ENCODE data around the gene DUOX2. TPM values are rescaled to one million over a fixed set of nuclear protein-coding genes. Genes with fewer than 3 reads are reported as not detected.

The DUOX2 gene
- total and polyA plus RNA-seq, 2 donors from 2014 or later: 0.26 to 0.28 TPM

- Histone ChIP-seq H3K9ac (ENCODE audit: low read length in 3 of 3) (no peak overlapping the region), H3K36me3 (ENCODE audit: control insufficient read depth in 2 of 3, insufficient read depth in 3 of 3, low read length in 3 of 3) (no peaks in the 10 kb centered on the region), H3K27me3 (ENCODE audit: control insufficient read depth, insufficient read depth, low read length) (no peaks in the 10 kb centered on the region), H3K4me1 (ENCODE audit: control insufficient read depth in 2 of 3, insufficient read depth in 2 of 3, low read depth in 1 of 3, low read length in 3 of 3) (no peaks in the 10 kb centered on the region), H3K27ac (ENCODE audit: low read depth in 2 of 2, low read length in 2 of 2) (no peak overlapping the region), H3K4me3 (ENCODE audit: low read length in 3 of 3) (no peak overlapping the region), H3K9me3 (ENCODE audit: control insufficient read depth in 2 of 3, insufficient read depth in 1 of 3, low read length in 3 of 3) (no peaks in the 10 kb centered on the region)
- TF ChIP-seq, protein P1, sequence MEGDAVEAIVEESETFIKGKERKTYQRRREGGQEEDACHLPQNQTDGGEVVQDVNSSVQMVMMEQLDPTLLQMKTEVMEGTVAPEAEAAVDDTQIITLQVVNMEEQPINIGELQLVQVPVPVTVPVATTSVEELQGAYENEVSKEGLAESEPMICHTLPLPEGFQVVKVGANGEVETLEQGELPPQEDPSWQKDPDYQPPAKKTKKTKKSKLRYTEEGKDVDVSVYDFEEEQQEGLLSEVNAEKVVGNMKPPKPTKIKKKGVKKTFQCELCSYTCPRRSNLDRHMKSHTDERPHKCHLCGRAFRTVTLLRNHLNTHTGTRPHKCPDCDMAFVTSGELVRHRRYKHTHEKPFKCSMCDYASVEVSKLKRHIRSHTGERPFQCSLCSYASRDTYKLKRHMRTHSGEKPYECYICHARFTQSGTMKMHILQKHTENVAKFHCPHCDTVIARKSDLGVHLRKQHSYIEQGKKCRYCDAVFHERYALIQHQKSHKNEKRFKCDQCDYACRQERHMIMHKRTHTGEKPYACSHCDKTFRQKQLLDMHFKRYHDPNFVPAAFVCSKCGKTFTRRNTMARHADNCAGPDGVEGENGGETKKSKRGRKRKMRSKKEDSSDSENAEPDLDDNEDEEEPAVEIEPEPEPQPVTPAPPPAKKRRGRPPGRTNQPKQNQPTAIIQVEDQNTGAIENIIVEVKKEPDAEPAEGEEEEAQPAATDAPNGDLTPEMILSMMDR (IDR thresholded peaks at IDR 0.05; ENCODE audit: borderline replicate concordance, extremely low read depth, insufficient read depth): no peak
- FAIRE-seq (no peak), DNase-seq (no peak)
- intact Hi-C loops (cut with DNase I): no loop called here
Observed at GRCh38 chr15:45091161-45091560, 22.8 kb downstream of the DUOX2 start.

GRCh38 chr15:45089712-45090373 is 24.1 kb downstream of the DUOX2 start:
- DNase-seq: no peak
- H3K36me3 ChIP-seq (ENCODE audit: control insufficient read depth in 2 of 3, insufficient read depth in 3 of 3, low read length in 3 of 3): no peaks in the 10 kb centered on the region

DNA sequence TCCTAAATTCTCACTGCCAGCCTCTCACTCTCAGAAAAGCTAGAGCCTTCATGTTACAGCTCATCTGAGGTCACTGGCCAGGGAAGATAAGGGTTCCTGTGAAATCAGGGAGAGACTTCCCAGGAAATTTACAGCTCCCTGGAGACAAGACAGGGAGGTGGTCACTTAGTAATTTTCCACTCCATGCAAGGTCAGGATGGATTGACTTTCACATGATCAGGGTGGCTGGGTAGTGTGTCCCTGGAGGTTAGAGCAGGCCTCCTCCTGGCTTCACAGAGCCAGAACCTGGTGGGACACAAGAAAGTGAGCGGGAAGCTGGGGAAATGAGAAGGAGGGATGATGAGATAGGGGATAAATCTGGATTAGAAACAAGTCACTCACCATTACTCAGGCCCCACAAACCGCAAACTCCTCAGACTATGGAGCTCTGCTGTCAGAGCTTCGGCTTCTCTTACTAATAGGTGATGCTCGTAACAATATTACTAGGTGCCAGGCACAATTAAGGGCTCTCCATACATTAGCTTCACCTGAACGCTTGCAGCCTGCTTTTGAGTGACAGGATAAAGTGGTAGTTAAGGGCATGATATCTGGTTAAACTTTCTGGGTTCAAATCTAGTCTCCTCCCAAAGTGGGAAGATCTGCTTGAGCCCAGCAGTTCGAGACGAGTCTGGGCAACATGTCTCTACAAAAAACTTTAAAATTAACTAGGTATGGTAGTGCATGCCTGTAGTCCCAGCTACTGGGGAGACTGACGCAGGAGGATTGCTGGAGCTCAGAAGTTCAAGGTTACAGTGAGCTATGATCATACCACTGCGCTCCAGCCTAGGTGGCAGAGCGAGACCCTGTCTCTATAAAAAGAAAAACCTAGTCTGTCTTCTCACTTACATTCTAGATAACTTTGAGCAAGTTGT is 24.9 kb downstream of the DUOX2 start:
- no peaks in the 10 kb centered on the region for H3K4me1 ChIP-seq (ENCODE audit: control insufficient read depth in 2 of 3, insufficient read depth in 2 of 3, low read depth in 1 of 3, low read length in 3 of 3)
- FAIRE-seq (no peak), DNase-seq (no peak)
- no peak overlapping the region for H3K27ac ChIP-seq (ENCODE audit: low read depth in 2 of 2, low read length in 2 of 2)
- TF ChIP-seq, protein P1 (IDR thresholded peaks at IDR 0.05; ENCODE audit: borderline replicate concordance, extremely low read depth, insufficient read depth): no peak
- no peak overlapping the region for H3K9ac ChIP-seq (ENCODE audit: low read length in 3 of 3)
- intact Hi-C loops (cut with DNase I): no loop called here
- no peaks in the 10 kb centered on the region for H3K27me3 ChIP-seq (ENCODE audit: control insufficient read depth, insufficient read depth, low read length)
- no peak overlapping the region for H3K4me3 ChIP-seq (ENCODE audit: low read length in 3 of 3)
- no peaks in the 10 kb centered on the region for H3K9me3 ChIP-seq (ENCODE audit: control insufficient read depth in 2 of 3, insufficient read depth in 1 of 3, low read length in 3 of 3)
- no peaks in the 10 kb centered on the region for H3K36me3 ChIP-seq (ENCODE audit: control insufficient read depth in 2 of 3, insufficient read depth in 3 of 3, low read length in 3 of 3)

More at GRCh38 chr15:45089712-45090373, 24.1 kb downstream of the DUOX2 start:
- Histone ChIP-seq H3K27ac (ENCODE audit: low read depth in 2 of 2, low read length in 2 of 2) (no peak overlapping the region), H3K9me3 (ENCODE audit: control insufficient read depth in 2 of 3, insufficient read depth in 1 of 3, low read length in 3 of 3) (no peaks in the 10 kb centered on the region), H3K9ac (ENCODE audit: low read length in 3 of 3) (no peak overlapping the region), H3K27me3 (ENCODE audit: control insufficient read depth, insufficient read depth, low read length) (no peaks in the 10 kb centered on the region), H3K4me3 (ENCODE audit: low read length in 3 of 3) (no peak overlapping the region), H3K4me1 (ENCODE audit: control insufficient read depth in 2 of 3, insufficient read depth in 2 of 3, low read depth in 1 of 3, low read length in 3 of 3) (no peaks in the 10 kb centered on the region)
- TF ChIP-seq, protein P1 (IDR thresholded peaks at IDR 0.05; ENCODE audit: borderline replicate concordance, extremely low read depth, insufficient read depth): no peak
- FAIRE-seq: no peak
- intact Hi-C loops (cut with DNase I): no loop called here

Data from kidney (tissue), 14 donors.